ENCODE data around the gene KLHL29. TPM values are rescaled to one million over a fixed set of nuclear protein-coding genes. Genes with fewer than 3 reads are reported as not detected.

KLHL29 gene
- total RNA-seq, 1 donor from 2014 or later = 4.4 TPM

DNA sequence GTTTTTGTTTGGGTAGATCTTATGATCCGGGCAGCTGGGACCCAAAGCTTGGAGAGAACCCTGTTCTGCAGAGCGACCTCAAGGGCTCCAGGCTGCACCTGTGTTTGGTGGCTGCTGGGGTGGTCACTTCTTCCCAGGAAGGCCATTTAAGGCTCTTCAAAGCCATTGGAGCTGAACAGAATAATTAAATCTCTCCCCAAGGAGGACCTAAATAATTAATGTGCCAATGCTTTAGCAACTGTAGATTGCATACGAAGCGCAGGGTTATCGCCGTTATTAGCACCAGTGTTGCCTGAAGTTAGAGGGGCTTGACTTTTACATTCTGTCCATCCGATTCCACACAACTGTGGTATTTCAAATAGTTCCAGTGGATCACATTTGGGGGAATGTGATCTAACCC, 290.5 kb downstream of the KLHL29 start:
- DNase-seq (ENCODE audit: low spot score, unreplicated experiment) = no peak
- no peak overlapping the region for H3K4me3 Mint-ChIP-seq (ENCODE audit: low read depth)
- no peak overlapping the region for H3K27ac Mint-ChIP-seq
- TF ChIP-seq, protein P1, sequence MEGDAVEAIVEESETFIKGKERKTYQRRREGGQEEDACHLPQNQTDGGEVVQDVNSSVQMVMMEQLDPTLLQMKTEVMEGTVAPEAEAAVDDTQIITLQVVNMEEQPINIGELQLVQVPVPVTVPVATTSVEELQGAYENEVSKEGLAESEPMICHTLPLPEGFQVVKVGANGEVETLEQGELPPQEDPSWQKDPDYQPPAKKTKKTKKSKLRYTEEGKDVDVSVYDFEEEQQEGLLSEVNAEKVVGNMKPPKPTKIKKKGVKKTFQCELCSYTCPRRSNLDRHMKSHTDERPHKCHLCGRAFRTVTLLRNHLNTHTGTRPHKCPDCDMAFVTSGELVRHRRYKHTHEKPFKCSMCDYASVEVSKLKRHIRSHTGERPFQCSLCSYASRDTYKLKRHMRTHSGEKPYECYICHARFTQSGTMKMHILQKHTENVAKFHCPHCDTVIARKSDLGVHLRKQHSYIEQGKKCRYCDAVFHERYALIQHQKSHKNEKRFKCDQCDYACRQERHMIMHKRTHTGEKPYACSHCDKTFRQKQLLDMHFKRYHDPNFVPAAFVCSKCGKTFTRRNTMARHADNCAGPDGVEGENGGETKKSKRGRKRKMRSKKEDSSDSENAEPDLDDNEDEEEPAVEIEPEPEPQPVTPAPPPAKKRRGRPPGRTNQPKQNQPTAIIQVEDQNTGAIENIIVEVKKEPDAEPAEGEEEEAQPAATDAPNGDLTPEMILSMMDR (IDR thresholded peaks at IDR 0.05; ENCODE audit: unreplicated experiment) = no peak
- peaks cover 2% of the 10 kb centered on the region for H3K4me1 Mint-ChIP-seq (ENCODE audit: low read depth)
- H3K36me3 Mint-ChIP-seq (ENCODE audit: insufficient read depth) = no peaks in the 10 kb centered on the region
- no peaks in the 10 kb centered on the region for H3K9me3 Mint-ChIP-seq (ENCODE audit: low read depth)
- peaks cover 4% of the 10 kb centered on the region for H3K27me3 Mint-ChIP-seq

DNA sequence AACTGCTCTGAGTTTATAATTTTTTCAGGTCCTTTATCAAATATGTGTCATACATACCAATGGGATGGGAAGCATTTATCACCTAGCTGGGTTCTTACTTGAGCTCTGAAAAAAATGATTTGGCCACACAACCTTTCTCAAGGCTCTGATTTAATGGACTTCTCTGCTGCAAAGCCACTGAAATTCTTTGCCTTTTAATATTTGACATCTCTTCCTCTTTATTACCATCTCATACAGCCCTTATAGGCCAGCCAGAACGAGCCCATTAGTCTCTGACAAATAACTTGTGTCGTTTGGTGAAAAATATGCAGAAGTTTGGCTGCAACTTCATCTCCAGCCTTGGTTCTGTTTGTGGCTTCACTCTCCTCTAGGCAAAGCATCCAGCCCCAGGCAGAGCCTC, 292.9 kb downstream of the KLHL29 start:
- H3K4me1 Mint-ChIP-seq (ENCODE audit: low read depth) = no peaks in the 10 kb centered on the region
- no peak overlapping the region for H3K27ac Mint-ChIP-seq
- peaks cover 4% of the 10 kb centered on the region for H3K27me3 Mint-ChIP-seq
- DNase-seq (ENCODE audit: low spot score, unreplicated experiment) = no peak
- TF ChIP-seq, protein P1 (IDR thresholded peaks at IDR 0.05; ENCODE audit: unreplicated experiment) = no peak
- no peaks in the 10 kb centered on the region for H3K36me3 Mint-ChIP-seq (ENCODE audit: insufficient read depth)
- H3K4me3 Mint-ChIP-seq (ENCODE audit: low read depth) = no peak overlapping the region
- H3K9me3 Mint-ChIP-seq (ENCODE audit: low read depth) = no peaks in the 10 kb centered on the region

DNA sequence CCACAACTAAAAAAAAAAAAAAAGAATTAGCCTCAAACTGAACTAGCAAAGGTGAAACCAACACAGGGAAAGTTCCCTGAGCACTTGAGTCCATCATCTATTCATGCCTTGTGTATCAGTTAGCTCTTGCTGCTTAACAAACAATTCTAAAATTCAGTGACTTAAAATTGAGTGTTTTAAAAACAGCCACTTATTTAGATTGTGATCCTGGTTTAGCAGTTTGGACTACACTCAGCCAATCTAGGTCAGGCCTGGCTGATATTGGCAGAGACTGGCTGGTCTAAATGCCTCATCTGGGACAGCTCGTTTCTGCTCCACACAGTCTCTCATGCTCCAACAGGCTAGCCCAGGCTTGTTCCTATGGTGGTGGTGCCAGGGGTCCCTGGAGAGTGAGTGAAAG, 294.1 kb downstream of the KLHL29 start:
- Mint-ChIP-seq H3K27me3 (peaks cover 4% of the 10 kb centered on the region), H3K9me3 (ENCODE audit: low read depth) (no peaks in the 10 kb centered on the region), H3K4me1 (ENCODE audit: low read depth) (no peaks in the 10 kb centered on the region), H3K36me3 (ENCODE audit: insufficient read depth) (no peaks in the 10 kb centered on the region), H3K4me3 (ENCODE audit: low read depth) (no peak overlapping the region), H3K27ac (no peak overlapping the region)
- DNase-seq (ENCODE audit: low spot score, unreplicated experiment) = no peak
- TF ChIP-seq, protein P1 (IDR thresholded peaks at IDR 0.05; ENCODE audit: unreplicated experiment) = no peak

DNA sequence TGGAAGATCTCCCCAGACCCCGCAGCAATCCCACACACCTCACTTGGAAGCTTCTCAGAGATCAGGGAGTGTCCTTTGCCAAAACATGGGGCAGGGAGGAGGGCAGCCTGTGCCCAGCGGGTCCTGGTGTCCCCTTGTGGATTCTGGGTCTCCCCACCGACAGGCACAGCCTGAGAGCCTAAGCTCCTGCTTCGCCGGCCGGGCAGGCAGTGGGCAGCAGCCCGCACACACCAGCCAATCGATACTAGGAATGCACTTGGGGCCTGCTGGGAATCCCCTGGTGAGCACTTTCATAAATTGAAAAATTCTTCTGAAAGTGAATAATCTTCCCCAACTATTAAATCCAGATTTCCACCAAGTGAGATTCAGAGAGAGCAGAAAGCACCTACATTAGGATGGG, 296.0 kb downstream of the KLHL29 start:
- TF ChIP-seq, protein P1 (IDR thresholded peaks at IDR 0.05; ENCODE audit: unreplicated experiment) = no peak
- no peak overlapping the region for H3K4me3 Mint-ChIP-seq (ENCODE audit: low read depth)
- peaks cover 4% of the 10 kb centered on the region for H3K27me3 Mint-ChIP-seq
- DNase-seq (ENCODE audit: low spot score, unreplicated experiment) = no peak
- no peaks in the 10 kb centered on the region for H3K36me3 Mint-ChIP-seq (ENCODE audit: insufficient read depth)
- no peaks in the 10 kb centered on the region for H3K9me3 Mint-ChIP-seq (ENCODE audit: low read depth)
- no peaks in the 10 kb centered on the region for H3K4me1 Mint-ChIP-seq (ENCODE audit: low read depth)
- no peak overlapping the region for H3K27ac Mint-ChIP-seq

DNA sequence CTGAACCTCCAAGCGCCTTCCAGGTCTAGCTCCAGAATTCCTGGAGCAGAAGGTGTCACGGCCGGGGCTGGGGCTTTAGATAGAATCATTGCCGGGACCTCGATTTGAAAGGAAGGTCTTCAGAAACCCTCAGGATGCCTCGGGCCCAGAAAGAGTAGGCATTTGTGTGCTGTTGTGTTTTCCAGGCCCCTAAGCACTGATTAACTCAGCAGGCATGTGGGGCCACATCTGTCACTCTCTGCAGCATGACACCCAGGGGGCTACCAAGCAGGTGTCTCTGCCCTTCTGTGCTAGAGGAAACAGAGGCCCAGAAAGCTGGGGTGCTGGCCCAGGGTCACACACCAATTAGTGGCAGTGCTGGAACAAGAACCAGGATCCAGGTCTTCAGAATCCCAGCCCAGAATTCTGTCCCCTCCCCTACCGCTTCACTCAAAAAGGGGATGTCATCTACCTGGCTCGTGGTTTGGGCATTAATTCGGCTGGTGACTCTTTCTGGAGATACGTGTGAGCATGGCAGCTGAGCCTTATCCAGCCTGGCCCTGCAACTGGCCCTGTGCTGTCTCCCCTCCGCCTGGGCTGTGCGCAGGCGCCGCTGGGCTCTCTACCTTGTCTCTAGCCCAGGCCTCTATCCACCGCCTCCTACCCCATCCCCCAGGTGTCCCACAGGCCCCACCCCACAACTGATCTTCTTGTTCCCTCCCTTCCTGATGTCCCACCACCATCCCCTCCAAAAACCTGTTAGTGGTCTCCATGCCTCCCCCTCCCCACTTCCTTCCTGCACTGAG, 296.6 kb downstream of the KLHL29 start:
- TF ChIP-seq, protein P1 (IDR thresholded peaks at IDR 0.05; ENCODE audit: unreplicated experiment) = no peak
- no peaks in the 10 kb centered on the region for H3K36me3 Mint-ChIP-seq (ENCODE audit: insufficient read depth)
- no peak for DNase-seq (ENCODE audit: low spot score, unreplicated experiment)
- no peak overlapping the region for H3K4me3 Mint-ChIP-seq (ENCODE audit: low read depth)
- no peaks in the 10 kb centered on the region for H3K4me1 Mint-ChIP-seq (ENCODE audit: low read depth)
- peaks cover 2% of the 10 kb centered on the region for H3K27me3 Mint-ChIP-seq
- H3K9me3 Mint-ChIP-seq (ENCODE audit: low read depth) = no peaks in the 10 kb centered on the region
- no peak overlapping the region for H3K27ac Mint-ChIP-seq

Data from progenitor cell of endocrine pancreas (in vitro differentiated cells).